Gastrocnemius medialis (tissue), 4 donors: ENCODE results near the gene CAV1.

Experiments used
- CTCF ChIP-seq, 5 experiments: fragments of 450-650 bp in 3 of 5; fragments of 200-600 bp in 2 of 5; sonication (generic) in 2 of 5; IDR thresholded peaks in 4 of 5; conservative IDR thresholded peaks in 1 of 5; 1 replicate in 4 of 5; 2 replicates in 1 of 5; pipeline ENCODE4 v1.5.1; 2016 to 2019; ENCODE audit warnings: antibody characterized with exemption in 5 of 5, mild to moderate bottlenecking in 3 of 5, moderate library complexity in 3 of 5
- POLR2A ChIP-seq, 2 donors: fragments of 450-650 bp; IDR thresholded peaks; one replicate each; pipeline ENCODE4 v1.6.1; 2017; ENCODE audit warnings: antibody characterized with exemption in 2 of 2, mild to moderate bottlenecking in 2 of 2, moderate library complexity in 2 of 2

DNA sequence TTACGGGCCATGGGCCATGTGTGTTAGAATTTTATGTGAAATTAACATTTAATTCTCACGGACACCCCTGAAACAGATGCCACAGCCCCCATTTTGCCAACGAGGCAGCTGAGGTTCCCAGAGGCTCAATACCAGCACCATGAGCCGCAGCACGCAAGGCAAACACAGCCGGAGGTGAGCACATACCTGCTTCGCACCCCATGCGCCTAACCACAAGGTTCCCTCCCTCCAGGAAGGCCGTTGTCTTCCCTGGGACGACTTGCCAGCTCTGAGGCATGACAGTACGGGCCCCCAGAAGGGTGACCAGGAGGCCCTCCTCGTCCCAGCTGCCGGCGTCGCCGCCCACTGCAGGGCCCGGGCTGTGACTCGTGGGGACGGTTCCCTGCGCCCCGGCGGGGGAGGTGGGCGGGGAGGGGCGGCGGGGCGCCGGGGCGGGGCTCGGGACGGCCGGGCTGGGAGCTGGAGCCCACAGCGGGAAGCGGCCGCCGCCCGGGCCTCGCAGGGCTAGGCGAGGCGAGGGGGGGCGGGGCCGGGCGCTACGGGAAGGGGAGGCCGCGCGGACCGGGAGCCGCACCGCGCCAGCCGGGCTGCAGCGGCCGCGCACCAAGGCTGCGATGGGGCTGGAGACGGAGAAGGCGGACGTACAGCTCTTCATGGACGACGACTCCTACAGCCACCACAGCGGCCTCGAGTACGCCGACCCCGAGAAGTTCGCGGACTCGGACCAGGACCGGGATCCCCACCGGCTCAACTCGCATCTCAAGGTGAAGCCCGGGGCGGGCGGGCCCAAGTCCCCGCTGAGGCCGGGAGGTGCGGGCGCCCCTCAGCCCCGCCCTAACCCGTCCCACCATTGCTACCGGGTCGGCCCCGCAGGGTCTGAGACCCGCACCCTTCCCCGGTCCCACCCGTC is 25.4 kb upstream of the CAV1 start, which contains the start of gene CAV2:
- no peak for TF ChIP-seq CTCF (IDR thresholded peaks at IDR 0.05 in 4 of 5, conservative IDR thresholded peaks at IDR 0.05 in 1 of 5)
- peak; percentile 38 to 44 for TF ChIP-seq POLR2A (IDR thresholded peaks at IDR 0.05)
